ENCODE results near the gene GABPB2. TPM values are rescaled to one million over a fixed set of nuclear protein-coding genes. Genes with fewer than 3 reads are reported as not detected.
A peak's percentile ranks its signal among the peaks of the same experiment; 100 is the strongest.

The GABPB2 gene
- polyA plus RNA-seq, 3 donors = 2.2 to 14.0 (median 2.2) TPM

GRCh38 chr1:151171190-151171589 is 100.6 kb downstream of the GABPB2 start:
- Mint-ChIP-seq H3K36me3 (peaks cover 64 to 78% of the 10 kb centered on the region in 2 donors), H3K27me3 (ENCODE audit: low read depth in 3 of 3) (peaks cover 0 to 1% (median 0%) of the 10 kb centered on the region in 3 donors), H3K27ac (peak overlapping the region in 2 of 7 donors; percentile 1 to 6), H3K4me3 (no peak overlapping the region), H3K4me1 (peaks cover 21% of the 10 kb centered on the region), H3K9me3 (no peaks in the 10 kb centered on the region)
- intact Hi-C loops (cut with micrococcal nuclease) = no loop called here
- Histone ChIP-seq H3K4me3 (replicated peaks in 1 of 3; ENCODE audit: low read depth in 2 of 3, low read length in 3 of 3) (no peak overlapping the region), H3K9me3 (replicated peaks in 1 of 2; ENCODE audit: control insufficient read depth in 1 of 2, insufficient read depth in 1 of 2, low read length in 2 of 2) (no peaks in the 10 kb centered on the region), H4K20me1 (ENCODE audit: insufficient read depth, low read length) (no peaks in the 10 kb centered on the region), H3K36me3 (replicated peaks in 1 of 2; ENCODE audit: control insufficient read depth in 1 of 2, insufficient read depth in 2 of 2, low read length in 2 of 2) (peaks cover 68 to 85% of the 10 kb centered on the region in 2 donors), H3K4me2 (replicated peaks; ENCODE audit: extremely low read depth, low read length, poor library complexity, severe bottlenecking) (no peak overlapping the region), H3K27me3 (ENCODE audit: control insufficient read depth in 2 of 2, insufficient read depth in 2 of 2, low read length in 2 of 2) (no peaks in the 10 kb centered on the region), H3K4me1 (ENCODE audit: control insufficient read depth in 1 of 2, insufficient read depth in 2 of 2, low read length in 2 of 2) (peaks cover 14 to 20% of the 10 kb centered on the region in 2 donors), H2AFZ (ENCODE audit: insufficient read depth, low read depth, low read length, poor library complexity, severe bottlenecking) (no peak overlapping the region), H3K9ac (ENCODE audit: insufficient read depth, low read length, poor library complexity, severe bottlenecking) (no peak overlapping the region), H3K27ac (ENCODE audit: low read depth in 1 of 2, low read length in 2 of 2) (no peak overlapping the region), H3K79me2 (ENCODE audit: insufficient read depth, low read length) (peaks cover 13% of the 10 kb centered on the region)
- TF ChIP-seq CTCF (IDR thresholded peaks at IDR 0.05) = no peak
- no peak for DNase-seq
- 92% methylated on average over 1 of the region's 5 CpGs for WGBS (ENCODE audit: insufficient coverage)

Small RNA genes within 50 kb of the gene (small RNA-seq; reads per million reads assigned to genes)
- not detected for gene RNU6-884P (ENCODE audit: insufficient read length, low read depth)

Other genes starting within 250 kb of the GABPB2 start
- 10 to 100 TPM; 25.8 to 38.8 (median 38.6) TPM for gene ARNT, start 194.2 kb upstream of the GABPB2 start, polyA plus RNA-seq
- gene CTXND2, start 183.6 kb upstream of the GABPB2 start, polyA plus RNA-seq = not detected
- gene SETDB1, start 144.4 kb upstream of the GABPB2 start, polyA plus RNA-seq = 10 to 100 TPM; 13.9 to 69.4 (median 15.5) TPM
- 100 to 1,000 TPM; 152 to 224 (median 200) TPM for gene CERS2, start 95.9 kb upstream of the GABPB2 start, polyA plus RNA-seq
- gene ANXA9, start 88.5 kb upstream of the GABPB2 start, polyA plus RNA-seq = 1 to 10 TPM in 2 of 3 donors, under 1 TPM in 1; 0.28 to 1.7 (median 1.4) TPM
- 10 to 100 TPM; 11.5 to 25.0 (median 13.2) TPM for gene MINDY1, start 63.9 kb upstream of the GABPB2 start, polyA plus RNA-seq
- gene PRUNE1, start 62.3 kb upstream of the GABPB2 start, polyA plus RNA-seq = 10 to 100 TPM in 2 of 3 donors, 1 to 10 TPM in 1; 8.4 to 22.8 (median 22.6) TPM
- under 1 TPM in 1 of 3 donors, not detected in 2; 0.77 TPM for gene BNIPL, start 34.2 kb upstream of the GABPB2 start, polyA plus RNA-seq
- gene C1orf56, start 23.0 kb upstream of the GABPB2 start, polyA plus RNA-seq = 1 to 10 TPM in 1 of 3 donors, under 1 TPM in 2; 0.60 to 1.5 (median 0.62) TPM
- 100 to 1,000 TPM in 1 of 3 donors, 10 to 100 TPM in 2; 62.1 to 302 (median 75.7) TPM for gene CDC42SE1, start 11.1 kb upstream of the GABPB2 start, polyA plus RNA-seq
- gene MLLT11, start 10.4 kb upstream of the GABPB2 start, polyA plus RNA-seq = under 1 TPM; 0.38 to 0.93 (median 0.40) TPM
- 1 to 10 TPM in 1 of 3 donors, under 1 TPM in 2; 0.39 to 1.4 (median 0.97) TPM for gene SEMA6C, start 75.9 kb downstream of the GABPB2 start, polyA plus RNA-seq
- 100 to 1,000 TPM in 2 of 3 donors, 10 to 100 TPM in 1; 50.3 to 104 (median 103) TPM for gene TNFAIP8L2, start 85.9 kb downstream of the GABPB2 start, polyA plus RNA-seq
- gene LYSMD1, start 95.1 kb downstream of the GABPB2 start, polyA plus RNA-seq = under 1 TPM in 2 of 3 donors, not detected in 1; 0.16 to 0.24 TPM
- gene SCNM1, start 95.4 kb downstream of the GABPB2 start, polyA plus RNA-seq = 100 to 1,000 TPM in 2 of 3 donors, 10 to 100 TPM in 1; 74.9 to 110 (median 103) TPM
- gene TMOD4, start 105.2 kb downstream of the GABPB2 start, polyA plus RNA-seq = 1 to 10 TPM in 1 of 3 donors, not detected in 2; 2.0 TPM
- gene VPS72, start 119.4 kb downstream of the GABPB2 start, polyA plus RNA-seq = 10 to 100 TPM; 30.4 to 43.3 (median 37.7) TPM
- 10 to 100 TPM; 10.8 to 47.7 (median 11.7) TPM for gene PIP5K1A, start 127.8 kb downstream of the GABPB2 start, polyA plus RNA-seq
- 100 to 1,000 TPM; 232 to 266 (median 252) TPM for gene PSMD4, start 184.0 kb downstream of the GABPB2 start, polyA plus RNA-seq
- gene ZNF687, start 211.5 kb downstream of the GABPB2 start, polyA plus RNA-seq = 10 to 100 TPM in 1 of 3 donors, 1 to 10 TPM in 2; 1.3 to 26.5 (median 1.8) TPM

Data from CD14-positive monocyte (primary cell).